NAMALWA (cell line): Measurements from ENCODE around the gene POLR2H.

ENCODE experiments used
- DNase-seq: peaks from one replicate; pipeline ENCODE4 v3.0.0-alpha.2; 2015; ENCODE audit warnings: low spot score

POLR2H gene

GRCh38 chr3:184371570-184372018 is 10.1 kb downstream of the POLR2H start:
- peak; percentile 88 for DNase-seq

DNA sequence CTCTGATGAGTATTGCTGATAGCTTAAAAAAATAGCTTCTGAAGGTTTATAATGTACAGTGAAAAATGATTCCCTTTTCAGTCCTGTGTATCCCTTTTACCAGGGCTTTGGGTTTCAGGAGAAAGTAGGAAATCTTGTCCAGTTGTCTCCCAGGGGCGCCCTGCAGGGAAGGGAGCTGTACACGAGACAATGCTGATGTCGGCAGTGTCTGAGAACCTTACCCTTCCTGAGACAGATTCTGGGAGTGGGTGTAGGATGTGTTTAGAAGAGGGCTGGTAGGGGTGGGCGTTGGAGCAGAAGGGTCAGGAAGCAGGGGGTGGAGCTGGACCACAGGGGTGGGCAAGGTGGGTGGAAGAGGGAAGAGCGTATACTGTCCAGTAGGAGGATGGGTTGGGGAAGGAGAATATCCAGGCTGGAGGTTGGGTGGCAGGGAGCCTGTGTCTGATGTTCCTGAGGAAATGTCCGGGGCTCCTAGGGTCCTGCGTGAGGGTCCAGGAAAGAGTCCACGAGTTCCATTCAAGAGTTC is 10.8 kb downstream of the POLR2H start:
- DNase-seq = no peak

DNA sequence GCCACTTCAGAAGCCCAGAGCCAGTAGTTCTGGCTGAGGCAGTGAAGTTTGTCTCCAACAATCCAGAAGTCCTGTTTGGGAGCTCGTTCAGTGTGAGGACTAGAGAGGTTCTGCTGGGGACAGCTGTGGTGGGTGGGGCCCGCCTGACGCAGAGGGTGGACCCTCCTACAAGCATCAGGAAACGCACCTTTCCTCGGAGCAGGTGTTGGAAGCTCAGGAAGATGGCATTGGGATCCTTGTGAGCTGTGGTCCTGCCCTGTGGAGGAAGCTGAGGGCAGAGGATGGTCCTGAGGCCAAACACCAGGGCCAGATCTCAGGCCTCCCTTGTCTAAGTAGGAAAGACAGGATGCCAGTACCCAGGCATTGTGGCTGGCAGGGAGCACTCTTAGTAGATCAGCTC is 11.4 kb downstream of the POLR2H start:
- DNase-seq = no peak

DNA sequence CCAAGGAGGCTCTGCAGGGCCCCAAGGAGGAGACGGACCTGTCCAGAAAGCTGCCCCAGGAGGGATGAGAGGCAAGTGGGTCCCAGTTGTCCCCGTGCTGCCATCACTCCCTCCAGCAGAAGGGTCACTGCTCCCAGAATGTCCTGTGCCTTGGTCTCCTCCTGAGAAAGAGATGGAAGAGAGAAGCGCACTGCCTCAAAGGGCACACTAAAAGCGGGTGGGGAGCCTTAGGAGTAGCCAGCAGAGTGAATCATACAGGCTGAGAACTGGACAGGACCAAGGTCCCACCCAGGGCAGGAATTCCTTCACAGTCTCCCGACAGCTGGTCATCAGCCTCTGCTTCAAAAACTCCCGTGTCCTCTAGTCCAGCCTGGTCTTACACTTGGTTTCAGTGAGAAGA is 11.9 kb downstream of the POLR2H start:
- no peak for DNase-seq

DNA sequence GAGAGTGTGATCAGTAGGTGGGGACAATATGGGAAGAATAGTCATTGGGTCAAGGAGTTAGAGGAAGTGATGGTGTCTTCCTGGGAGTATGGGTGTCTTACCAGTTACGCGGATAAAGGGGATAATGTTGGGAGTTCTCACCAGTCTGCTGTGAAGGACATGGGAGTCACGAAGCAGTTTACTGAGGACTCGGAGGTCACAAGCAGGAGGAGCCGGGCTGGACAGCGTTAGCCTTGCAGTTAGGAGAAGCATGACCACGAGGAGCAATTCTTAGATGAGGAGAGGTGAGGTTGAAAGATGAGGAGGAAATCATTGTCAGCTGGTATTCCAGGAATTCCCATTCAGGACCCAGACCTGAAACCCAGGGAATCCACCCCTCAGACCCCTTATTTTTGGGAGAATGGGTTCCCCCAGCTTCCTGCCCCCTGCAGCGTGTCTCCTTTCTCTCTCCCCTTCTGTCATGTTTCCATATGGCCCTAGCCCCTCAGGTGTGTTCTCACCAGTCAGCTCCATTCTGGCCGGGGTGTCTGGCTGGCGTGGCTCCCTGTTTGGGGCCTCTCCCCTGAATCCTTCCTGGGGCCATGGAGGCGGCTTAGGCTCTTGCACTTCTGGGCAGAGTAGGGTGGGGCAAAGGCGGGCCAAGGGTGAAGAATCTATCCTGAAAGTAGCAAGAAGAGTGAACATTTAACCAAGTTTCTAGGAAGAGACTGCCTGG is 14.4 kb downstream of the POLR2H start:
- DNase-seq = no peak

DNA sequence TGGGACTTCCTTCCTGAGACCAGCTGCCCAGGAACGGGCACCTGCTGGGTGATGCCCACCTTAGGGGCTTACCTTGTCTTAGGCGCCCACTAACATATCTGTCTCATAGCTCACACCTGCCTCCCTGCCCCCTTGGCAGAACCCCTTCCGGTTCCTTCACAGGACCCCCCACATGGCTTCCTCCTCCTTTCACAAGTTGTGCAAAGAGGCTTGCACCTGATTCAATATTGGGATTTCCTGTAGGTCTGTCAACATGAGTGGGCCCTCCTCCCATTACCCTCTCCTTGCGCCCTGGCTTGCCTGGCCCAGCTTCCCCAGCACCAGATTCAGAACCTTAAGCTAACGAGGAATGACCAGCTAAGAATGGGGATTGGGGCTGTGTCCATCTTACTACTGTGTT is 15.9 kb downstream of the POLR2H start:
- no peak for DNase-seq

GRCh38 chr3:184377882-184378445 is 16.5 kb downstream of the POLR2H start, which contains the start of gene THPO:
Gene THPO (minus strand): TSS chr3:184378207. CDS start chr3:184376259, 1,948 bp downstream.
- no peak for DNase-seq

DNA sequence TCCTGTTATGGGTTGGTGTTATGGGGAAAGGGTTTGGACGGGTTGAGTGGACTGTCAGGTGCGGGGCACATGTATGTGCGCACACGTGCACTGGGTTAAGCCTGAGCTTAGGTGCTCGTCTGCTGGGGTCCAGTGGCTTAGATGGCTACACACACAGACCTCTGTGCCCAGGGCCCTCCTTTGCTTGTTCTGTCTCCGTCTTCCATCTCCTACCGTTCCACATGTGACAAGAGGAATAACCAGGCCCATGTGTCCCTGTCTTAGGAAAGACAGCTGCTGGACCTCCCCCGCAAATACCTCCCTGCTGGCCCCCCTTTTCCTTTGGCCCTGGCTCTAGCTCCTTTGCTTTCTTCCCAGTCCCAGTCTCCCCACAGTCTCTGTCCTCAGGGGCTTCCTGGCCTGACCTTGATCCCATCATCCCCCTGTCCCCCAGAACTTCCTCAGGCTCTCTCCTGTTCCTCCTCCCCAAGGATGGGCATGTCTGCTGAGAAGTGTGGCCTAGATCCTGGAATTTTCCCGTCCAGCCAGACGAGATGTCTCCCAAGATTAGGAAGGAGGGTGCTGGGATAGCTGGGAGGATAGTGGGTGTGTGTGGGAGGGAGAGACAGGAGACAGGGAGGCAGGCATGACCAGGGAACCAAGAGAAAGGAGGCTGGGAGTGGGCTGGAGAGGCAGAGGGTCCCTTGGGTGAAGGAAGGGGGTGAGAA is 17.3 kb downstream of the POLR2H start:
- no peak for DNase-seq

GRCh38 chr3:184379358-184380184 is 18.1 kb downstream of the POLR2H start, which contains the start of gene CHRD:
Gene CHRD (plus strand): TSS chr3:184380054. CDS start chr3:184380319, 265 bp downstream.
- no peak for DNase-seq

- no peak for DNase-seq
Observed at GRCh38 chr3:184380185-184380626, 18.7 kb downstream of the POLR2H start.

DNA sequence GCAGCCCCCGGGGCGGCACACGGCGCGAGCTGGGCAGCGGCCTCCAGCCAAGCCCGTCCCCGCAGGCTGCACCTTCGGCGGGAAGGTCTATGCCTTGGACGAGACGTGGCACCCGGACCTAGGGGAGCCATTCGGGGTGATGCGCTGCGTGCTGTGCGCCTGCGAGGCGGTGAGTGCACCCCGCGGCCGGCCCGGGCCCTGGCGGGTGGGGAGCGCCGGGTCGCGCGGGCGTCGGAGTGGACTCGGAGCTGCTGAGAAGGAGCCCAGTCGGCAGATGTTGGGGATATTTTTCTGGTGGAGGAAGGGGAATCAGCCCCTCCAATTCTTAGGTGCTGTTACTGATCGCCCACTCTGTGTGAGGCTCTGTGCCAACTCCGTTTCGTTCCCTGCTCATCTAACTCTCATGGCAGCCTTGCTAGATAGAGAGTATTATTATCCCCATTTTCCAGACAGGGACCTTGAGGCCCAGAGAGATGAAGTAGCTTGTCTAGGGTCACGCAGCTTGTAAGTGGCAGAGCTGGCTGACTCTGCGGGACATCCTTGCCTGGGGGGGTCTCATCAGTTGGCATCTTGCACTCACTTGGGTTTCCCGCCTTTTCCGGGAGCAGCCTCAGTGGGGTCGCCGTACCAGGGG is 19.2 kb downstream of the POLR2H start:
- DNase-seq = no peak

- DNase-seq = no peak
Observed at GRCh38 chr3:184381261-184382224, 20.0 kb downstream of the POLR2H start.

DNA sequence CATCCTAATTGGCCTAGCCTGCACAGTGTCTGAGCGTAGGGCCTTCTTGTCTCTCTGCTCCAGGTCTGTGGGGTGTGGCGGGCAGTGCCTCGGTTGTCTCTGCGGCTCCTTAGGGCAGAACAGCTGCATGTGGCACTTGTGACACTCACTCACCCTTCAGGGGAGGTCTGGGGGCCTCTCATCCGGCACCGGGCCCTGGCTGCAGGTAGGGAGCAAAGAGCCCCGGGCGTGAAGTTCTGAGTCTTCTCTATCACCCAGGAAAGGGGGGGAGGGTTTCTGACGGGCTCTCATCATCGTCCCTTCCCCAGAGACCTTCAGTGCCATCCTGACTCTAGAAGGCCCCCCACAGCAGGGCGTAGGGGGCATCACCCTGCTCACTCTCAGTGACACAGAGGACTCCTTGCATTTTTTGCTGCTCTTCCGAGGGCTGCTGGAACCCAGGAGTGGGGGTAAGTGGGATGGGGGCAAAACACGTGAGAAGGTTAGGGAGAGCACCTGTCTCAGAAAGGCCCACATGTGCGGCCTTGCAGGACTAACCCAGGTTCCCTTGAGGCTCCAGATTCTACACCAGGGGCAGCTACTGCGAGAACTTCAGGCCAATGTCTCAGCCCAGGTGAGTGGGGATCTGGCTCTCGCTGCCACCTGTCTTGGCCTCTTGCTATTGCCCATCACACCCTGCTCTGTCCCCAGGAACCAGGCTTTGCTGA is 21.0 kb downstream of the POLR2H start:
- DNase-seq = no peak

DNA sequence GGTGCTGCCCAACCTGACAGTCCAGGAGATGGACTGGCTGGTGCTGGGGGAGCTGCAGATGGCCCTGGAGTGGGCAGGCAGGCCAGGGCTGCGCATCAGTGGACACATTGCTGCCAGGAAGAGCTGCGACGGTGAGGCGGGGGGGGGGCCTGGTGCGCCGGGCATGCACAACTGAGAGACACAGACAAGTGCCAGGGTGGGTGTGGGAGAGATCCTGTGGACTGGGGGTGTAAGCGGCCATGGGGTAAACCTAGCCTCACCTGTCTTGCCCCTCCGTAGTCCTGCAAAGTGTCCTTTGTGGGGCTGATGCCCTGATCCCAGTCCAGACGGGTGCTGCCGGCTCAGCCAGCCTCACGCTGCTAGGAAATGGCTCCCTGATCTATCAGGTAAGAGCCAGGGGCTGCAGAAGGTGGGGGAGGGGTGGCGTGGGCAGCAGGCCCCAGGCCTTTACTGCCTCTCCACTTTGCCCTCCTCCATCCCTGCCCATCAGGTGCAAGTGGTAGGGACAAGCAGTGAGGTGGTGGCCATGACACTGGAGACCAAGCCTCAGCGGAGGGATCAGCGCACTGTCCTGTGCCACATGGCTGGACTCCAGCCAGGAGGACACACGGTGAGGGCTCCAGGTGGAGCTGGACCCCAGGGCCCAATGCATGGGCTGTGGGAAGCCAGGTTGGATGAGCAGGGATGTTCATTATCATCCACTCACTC is 21.7 kb downstream of the POLR2H start:
- DNase-seq = no peak

DNA sequence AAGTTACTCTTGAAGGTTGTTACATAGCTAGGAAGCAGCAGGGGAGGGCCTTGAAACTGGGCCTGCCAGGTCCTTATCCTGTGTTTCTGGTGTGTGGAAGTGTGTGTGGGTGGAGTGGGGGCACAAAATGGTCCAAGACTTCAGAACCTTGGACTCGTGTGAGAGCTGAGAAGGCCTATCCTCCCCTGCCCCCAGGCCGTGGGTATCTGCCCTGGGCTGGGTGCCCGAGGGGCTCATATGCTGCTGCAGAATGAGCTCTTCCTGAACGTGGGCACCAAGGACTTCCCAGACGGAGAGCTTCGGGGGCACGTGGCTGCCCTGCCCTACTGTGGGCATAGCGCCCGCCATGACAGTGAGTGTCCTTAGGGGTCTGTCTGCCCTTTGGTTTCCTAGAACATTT is 22.8 kb downstream of the POLR2H start:
- DNase-seq = no peak

GRCh38 chr3:184384856-184385422 is 23.4 kb downstream of the POLR2H start:
- DNase-seq = no peak

DNA sequence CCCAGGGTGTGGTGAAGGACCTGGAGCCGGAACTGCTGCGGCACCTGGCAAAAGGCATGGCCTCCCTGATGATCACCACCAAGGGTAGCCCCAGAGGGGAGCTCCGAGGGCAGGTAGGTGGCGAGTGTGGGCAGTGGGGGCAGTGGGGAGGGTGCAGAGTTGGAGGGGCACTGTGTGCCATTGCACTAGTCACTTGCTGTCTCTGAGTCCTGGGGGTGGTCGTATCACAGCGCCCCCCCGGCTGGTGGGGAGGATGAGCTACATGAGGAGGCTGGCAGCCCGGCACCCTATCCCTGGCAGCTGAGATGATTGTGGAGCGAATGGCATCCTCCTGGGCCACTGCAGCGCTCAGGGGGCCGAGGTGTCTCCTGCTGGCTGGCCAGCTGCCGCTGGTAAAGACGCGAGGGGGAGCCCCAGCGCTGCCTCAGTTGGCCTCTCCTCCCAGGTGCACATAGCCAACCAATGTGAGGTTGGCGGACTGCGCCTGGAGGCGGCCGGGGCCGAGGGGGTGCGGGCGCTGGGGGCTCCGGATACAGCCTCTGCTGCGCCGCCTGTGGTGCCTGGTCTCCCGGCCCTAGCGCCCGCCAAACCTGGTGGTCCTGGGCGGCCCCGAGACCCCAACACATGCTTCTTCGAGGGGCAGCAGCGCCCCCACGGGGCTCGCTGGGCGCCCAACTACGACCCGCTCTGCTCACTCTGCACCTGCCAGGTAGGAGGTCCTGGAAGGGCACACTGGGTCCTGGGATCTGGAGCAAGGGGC is 24.7 kb downstream of the POLR2H start:
- DNase-seq = no peak
